ENCODE results near the gene LRRC55.

The LRRC55 gene

DNA sequence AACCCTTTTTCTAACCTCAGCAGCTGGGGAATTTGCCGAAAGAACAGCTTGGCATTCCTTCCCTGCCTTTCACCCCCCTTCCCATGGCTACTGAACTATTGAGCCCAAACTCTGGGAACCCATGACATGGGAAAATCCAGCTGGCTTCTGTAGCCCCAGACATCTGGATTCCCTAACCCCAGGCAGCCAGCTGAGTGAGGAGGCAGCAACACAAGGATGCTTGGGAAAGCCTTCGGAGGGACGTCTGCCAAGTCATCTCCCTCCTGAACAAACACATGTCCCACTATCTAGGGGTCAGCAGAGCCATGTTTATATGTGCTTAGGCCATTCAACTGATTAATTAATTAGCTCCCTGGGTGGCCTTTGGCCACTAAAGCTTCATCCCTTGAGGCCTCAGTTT lies 21.6 kb downstream of the LRRC55 start:
- no peak for DNase-seq (ENCODE audit: low read depth in 2 of 2)

DNA sequence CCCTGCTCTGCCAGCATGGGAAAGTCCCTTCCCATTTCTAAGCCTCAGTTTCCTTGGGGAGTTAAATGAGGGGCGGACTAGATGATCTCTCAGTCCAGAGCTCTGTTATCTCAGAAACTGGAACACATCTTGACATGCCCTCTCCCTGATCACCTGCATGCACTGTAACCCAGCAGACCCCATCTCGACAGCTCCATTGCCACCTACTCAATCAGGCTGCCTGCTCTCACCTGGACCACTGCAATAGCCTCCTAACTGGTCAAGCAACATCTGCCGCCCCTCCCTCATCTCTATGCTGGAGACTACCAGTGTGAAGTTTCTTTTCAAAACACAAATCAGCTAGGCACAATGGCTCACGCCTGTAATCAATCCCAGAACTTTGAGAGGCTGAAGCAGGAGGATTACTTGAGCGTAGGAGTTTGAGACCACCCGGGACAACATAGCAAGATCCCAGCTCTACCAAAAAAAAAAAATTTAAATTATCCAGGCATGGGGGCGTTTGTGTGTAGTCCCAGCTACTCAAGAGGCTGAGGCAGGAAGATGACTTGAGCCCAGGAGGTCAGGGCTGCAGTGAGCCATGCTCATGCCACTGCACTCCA lies 22.2 kb downstream of the LRRC55 start:
- DNase-seq (ENCODE audit: low read depth in 2 of 2) = no peak

DNA sequence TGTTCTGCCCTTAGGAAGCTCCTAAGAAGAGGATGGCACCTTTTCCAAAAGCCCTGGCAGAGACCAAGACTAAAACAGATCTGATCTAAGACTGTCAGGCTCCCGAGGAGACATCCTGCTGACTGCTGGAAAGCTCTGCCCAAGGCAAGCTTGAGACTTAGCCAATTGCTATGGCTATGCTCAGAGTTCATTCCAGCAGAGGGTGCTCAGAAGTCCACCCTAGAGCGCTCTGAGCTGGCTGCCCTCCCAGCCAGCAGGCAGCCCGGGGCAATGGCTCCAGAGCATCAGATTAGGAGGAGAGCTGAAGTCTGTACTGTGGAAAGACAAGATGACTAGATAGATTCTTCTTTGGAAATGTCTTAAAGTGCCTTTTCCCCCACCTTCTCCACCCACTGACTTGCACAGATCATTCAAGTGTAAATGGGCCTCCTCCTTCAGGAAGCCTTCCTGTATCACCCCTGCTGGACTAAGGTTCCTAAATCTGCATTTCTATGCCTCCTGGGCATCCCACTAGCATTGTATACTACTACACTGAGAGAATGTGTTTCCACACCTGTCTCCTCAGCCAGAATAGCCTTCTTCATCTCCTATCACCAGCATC lies 23.4 kb downstream of the LRRC55 start:
- no peak for DNase-seq (ENCODE audit: low read depth in 2 of 2)

DNA sequence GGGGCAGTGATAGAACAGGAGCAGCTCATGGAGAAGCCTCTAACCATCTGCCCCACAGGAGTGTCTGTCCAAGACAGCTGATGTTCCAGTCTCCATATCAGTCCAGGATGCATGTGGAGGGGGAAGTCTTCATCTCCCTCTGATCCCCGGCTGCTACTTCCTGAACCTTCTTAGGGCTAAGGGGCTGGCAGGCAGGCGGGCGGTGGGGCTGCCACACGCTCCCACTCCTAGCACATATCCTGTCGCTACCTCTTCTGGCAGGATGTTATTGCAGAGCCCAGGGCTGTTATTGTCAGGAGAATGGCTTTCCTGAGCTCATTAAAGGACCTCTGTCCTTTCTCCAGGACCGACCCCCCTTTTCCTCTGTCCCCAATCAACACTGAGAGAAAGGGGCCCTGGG lies 25.4 kb downstream of the LRRC55 start:
- no peak for DNase-seq (ENCODE audit: low read depth in 2 of 2)

DNA sequence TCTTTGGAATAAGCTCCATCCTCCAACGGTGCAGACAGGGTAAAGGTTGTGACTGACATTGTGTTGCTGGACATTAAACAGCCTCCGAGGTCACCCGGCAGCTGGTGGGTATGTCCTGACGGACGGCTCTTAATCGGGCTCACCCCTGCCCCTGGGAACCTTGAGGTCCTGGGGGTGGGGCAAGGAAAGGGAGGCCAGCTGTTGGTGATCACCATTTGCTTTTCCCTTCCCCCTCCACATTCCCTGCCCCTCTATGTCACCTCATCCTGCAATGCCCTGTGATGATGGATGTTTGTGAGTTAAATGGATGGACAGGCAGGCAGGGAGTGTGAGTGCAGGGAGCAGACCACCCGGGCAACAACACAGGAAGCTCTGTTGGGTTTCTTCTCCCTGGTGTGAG lies 29.0 kb downstream of the LRRC55 start:
- no peak for DNase-seq (ENCODE audit: low read depth in 2 of 2)

DNA sequence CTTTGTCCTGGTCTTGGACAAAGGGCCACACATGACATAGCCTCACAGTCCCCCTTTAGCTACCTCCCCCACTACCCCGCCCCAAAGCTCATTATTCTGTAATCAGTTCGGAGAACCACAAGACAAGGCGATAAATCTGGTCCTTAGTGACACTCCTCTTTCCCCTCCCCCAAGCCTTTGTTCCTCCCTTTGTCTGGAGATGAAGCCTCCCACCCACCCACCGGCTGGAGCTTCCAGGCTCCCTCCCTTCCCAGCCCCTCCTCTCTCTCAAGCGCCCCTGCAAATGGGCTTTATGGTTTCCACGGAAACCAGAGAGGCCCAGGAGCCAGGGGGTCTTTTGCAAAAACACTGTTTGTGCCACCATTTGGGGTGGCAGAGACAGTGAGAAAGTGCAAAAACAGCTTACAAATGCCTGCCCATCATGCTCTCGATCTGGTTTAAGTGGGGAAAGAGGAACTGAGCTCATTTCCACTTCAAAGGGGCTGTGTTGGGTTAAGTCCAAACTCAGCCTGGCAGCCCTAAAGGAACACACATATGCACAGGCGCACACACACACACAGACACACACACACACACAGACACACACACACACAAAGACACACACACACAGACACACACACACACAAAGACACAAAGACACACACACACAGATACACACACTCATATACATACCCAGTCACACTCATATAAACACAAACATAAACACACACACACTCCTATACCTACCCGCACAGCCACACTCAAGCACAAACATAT lies 31.8 kb downstream of the LRRC55 start:
- no peak for DNase-seq (ENCODE audit: low read depth in 2 of 2)

DNA sequence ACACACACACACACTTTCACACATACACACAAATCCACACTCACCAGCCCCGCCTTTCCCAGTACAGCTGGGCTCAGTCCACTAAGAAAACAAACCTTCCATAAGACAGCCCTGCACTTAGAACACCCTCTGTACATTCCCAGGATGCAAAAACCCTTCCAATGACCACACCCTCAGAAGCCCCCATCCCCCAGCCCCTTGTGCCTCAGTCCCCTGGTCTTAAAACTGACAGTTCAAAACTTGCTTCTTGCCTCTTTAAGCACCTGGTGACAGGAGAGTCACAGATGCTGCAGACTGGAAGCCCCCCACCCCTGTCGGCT lies 32.3 kb downstream of the LRRC55 start:
- no peak for DNase-seq (ENCODE audit: low read depth in 2 of 2)

DNA sequence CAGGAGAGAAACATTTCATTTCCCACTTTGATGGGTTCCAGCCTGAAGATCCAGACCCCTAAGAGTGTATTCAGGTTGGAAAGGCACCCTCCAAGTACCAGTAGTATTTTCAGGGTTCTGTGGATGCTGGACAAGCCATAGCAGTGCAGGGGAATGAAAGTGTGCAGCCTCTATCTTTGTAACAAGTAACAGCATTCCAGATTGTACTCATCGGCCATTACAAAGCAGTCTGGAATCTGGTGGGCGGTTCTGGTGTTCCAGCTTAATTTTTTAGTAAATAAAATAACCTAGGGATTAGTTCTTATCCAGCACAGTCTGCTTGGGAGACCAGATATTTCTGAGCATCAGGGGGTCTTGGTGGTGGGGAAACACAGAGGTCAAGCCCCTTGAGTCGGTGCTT lies 32.7 kb downstream of the LRRC55 start:
- DNase-seq (ENCODE audit: low read depth in 2 of 2) = no peak

DNA sequence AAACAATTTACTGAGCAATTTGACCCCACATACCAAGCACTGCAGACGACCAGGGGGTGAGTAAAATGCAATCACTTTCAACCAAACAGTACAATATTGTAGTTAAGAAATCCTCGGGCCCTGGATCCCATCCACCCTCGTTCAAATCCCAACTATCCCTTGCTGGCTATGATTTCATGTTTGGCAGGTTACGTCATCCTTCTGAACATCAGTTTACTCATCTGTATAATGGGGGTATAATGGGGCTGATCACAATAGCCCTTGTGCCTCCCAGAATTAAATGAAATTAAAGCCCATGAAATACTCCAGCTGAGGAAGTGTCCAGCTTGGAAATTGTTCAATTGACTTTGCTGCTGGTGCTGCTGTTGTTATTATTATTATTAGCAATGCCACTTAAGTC lies 34.7 kb downstream of the LRRC55 start:
- no peak for DNase-seq (ENCODE audit: low read depth in 2 of 2)

DNA sequence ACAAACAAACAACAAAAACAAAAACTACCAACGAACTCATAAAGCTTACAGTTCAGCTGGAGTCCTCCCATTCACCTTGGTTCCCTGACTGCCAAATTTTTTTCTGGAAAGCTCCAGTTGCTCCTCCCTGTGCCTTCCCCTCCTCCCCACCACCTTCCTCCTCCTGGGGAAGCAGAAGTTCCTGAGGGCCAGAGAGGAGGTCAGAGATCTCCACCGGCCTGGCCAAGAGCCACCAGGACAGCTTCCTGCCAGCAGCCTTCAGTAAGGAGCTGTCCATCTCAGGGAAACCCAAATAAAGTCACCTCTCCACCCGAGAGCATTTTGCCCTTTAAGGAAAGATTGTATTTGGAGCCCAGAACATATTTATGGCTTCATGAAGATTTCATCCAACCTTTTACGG lies 35.3 kb downstream of the LRRC55 start:
- DNase-seq (ENCODE audit: low read depth in 2 of 2) = no peak

DNA sequence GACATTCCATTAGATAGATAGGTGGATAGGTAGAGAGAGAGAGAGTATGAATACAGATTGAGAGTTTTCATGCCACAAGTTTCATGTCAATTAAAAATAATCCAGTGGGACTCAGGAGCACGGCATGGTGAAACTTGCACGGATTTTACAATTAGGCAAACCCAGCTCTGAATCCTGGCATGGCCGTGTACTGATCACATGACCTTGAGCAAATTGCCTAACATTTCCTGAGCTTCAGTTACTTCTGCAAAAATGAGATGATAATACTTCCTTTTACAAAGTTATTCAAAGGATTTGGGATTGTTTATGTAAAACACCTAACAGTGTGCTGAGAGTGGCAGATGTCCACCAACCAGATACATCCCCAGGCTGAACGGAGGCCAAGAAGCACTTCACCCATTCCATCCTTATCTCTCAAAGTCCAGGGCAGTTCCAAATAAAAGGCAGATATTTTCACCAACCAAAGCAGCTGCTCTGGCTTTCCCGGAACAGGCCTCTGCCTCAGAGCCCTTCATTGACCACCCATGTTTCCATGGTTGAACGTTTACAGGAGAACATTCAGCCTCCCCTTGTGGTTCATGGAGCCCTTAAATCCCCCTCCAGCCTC lies 37.4 kb downstream of the LRRC55 start:
- DNase-seq (ENCODE audit: low read depth in 2 of 2) = no peak

DNA sequence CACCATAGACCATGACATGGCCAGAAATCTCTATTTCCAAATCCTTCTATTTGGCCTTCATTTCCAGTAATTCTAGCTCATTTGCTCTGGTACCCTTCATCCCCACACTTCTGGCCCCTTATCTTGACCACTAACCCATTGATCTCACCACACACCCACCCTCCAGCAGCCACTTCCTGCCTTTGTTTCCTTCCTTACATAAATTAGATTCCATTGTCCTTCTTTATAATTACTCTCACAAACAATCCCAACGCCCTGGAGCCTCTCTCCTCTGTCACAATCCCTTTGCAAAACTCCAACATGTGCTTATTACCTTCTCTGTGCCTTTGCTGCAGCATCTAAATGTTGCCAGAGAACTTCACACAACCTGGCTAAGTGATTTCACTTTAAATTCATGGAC lies 40.5 kb downstream of the LRRC55 start:
- no peak for DNase-seq (ENCODE audit: low read depth in 2 of 2)

DNA sequence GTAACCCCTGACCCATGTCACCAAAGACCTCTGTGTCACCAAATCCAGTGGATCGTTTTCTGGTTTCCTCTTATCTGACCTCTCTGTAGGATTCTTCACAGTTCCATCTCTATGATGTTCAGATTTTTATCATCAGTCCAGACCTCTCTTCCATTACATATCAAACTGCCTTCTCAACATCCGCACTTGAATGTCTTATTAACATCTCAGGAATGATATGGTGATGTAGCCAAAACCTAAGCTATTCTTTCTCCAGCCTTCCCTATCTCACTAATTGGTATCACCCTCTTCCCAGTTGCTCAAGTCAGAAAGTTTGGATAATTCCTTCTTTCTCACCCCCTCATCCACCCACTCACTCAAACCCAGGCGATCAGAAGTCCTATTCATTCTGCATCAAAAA lies 41.8 kb downstream of the LRRC55 start:
- no peak for DNase-seq (ENCODE audit: low read depth in 2 of 2)

DNA sequence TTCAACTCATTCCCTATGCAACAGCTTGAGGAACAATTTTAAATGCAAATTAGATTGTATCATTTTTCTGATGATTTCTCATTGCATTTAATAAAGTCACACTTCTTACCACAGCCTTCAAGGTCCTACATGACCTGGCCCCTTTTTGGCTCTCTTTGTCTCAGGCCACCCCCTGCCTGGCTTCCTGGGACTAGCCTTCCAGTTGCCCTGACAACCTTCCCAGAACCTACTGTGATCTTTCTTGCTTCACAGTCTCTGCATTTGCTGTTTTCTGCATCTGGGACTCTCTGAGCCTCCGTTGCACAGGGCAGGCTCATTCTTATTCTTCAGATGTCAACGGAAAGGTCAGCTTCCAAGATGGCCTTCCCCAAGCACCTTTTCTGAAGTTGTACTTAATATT lies 42.4 kb downstream of the LRRC55 start:
- no peak for DNase-seq (ENCODE audit: low read depth in 2 of 2)

DNA sequence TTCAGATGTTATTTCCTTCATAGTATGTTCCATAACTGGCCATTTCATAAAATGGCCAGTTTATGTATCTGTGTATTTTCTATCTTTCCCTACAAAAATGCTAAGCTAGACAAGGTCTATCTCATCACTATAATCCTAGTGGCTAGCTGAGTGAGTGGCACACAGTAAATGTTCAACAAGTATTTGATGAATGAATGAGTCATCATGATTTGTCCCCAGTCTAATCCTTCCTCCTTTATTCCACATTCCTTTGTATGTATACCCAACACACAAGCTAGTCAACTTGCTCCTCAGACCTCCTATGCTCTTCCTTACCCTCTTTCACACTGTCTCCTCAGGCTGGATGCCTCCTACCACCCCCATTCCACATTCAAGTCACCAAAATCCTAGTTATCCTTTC lies 42.8 kb downstream of the LRRC55 start:
- DNase-seq (ENCODE audit: low read depth in 2 of 2) = no peak

DNA sequence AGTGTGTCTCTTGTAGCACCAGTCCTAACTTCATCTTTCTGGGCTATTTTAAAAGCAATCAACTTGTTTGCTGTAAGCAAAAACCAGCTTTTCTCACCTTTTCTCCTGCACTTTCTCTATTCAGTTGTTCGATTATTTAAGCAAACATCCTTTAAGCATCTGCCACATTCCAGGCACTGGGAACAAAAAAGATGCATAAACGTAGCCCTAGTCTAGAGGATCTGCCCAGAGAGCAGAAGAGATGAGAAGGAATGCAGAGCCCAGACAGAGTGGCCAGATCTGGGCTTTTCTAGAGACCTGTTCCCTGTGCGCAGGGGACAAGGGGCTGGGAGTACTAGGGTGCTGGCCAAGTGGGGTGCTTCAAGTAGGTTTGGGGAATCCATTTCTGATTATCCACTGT lies 46.8 kb downstream of the LRRC55 start:
- DNase-seq (ENCODE audit: low read depth in 2 of 2) = no peak

DNA sequence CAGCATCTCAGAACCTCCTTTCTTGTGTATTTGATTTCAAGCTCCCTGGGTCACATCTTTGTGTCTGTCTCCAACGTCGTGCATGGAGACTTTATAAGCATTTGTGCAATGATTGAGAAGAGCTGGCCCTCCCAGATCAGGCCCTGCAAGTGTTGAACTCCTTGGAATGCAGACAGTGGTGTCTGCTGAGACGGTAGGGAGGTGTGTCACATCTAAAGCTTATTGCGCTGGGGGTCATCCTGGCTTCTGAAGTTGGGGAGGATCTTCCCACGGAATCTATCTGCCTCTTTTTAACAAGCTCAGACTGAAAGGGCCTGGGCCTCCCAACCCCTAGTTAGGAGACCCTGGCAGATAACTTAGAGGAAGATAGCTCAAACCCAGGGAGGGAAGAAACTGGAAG lies 48.6 kb downstream of the LRRC55 start:
- DNase-seq (ENCODE audit: low read depth in 2 of 2) = no peak

DNA sequence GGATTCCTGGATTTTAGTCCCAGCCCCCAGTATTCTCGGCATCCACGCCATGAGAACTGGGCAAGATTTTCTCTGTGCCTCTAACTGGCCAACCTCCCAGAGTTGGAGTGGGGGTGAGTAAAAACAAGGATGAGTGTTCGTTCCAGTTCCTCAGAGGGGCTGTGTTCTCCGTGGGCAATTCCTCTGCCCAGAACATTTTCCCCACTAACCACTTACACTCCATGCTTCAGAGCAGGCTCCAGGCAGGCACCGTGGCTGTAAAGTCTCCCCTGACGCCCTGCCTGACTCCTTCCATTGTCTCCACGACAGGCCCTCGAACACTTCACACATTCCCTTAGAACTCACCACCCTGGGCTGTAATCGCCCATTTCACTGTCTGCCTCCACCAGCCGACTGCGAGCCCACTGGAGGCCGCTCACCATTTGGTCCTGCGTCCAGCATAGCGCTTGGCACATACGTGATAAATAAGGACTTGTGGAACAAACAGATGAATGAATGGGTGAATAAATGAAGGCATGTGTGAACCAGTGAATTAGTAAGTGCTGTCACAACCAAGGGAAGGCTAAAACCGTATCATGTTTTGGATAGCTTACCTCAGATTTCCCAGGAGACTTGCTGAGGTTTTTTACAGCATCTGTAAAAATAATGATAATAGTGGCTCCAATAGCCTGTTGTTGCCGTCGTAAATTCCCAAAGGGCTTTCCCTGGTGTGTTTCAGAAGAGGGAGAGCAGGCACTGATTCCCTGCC lies 49.2 kb downstream of the LRRC55 start:
- DNase-seq (ENCODE audit: low read depth in 2 of 2) = no peak

DNA sequence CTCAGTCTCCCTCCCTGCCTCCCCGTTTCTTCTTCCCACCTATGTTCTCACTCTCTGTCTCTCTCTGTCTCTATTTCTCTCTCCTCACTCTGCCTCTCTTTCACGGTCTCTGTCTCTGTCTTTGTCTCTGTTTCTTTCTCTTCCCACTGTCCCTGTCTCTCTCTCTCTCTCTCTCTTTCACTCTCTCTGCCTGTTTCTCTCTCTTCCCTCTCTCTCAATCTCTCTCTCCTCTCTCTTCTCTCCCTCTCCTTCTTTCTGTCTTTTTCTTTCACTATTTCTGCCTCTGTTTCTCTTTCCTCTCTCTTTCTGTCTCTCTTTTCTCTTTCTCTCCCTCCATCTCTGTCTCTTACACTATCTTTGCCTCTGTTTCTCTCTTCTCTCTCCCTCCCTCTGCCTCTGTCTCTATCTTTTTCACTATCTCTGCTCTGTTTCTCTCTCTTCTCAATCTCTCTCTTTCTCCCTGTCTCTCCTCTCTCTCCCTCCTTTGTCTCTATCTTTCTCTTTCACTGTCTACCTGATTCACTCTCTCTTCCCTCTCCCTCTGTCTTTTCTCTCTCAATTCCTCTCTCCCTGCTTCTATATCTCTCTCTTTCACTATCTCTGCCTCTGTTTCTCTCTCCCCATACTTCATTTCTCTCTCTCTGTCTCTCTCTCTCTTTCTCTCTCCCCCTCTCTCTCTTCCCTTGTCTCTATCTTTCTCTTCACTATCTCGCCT lies 49.9 kb downstream of the LRRC55 start:
- DNase-seq (ENCODE audit: low read depth in 2 of 2) = no peak

DNA sequence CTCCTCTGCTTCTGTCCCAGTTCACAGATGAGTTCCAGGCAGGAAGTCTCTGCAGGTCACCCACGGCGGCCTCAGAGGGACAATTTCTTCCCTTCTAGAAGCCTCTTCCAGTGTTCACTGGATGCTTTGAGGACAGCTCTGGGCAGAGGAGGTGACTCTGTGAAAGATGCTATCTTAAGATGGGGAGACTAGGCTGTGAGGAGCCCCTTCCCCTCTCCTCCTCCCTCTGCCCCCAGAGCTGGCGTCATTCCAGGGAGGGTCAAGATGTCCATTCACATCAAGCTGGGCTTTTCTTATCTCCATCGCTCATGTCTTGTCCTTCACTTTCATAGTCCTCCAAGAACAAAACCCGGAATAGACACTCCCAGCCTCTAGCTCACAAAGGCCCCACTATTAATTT lies 51.9 kb downstream of the LRRC55 start:
- DNase-seq (ENCODE audit: low read depth in 2 of 2) = no peak

DNA sequence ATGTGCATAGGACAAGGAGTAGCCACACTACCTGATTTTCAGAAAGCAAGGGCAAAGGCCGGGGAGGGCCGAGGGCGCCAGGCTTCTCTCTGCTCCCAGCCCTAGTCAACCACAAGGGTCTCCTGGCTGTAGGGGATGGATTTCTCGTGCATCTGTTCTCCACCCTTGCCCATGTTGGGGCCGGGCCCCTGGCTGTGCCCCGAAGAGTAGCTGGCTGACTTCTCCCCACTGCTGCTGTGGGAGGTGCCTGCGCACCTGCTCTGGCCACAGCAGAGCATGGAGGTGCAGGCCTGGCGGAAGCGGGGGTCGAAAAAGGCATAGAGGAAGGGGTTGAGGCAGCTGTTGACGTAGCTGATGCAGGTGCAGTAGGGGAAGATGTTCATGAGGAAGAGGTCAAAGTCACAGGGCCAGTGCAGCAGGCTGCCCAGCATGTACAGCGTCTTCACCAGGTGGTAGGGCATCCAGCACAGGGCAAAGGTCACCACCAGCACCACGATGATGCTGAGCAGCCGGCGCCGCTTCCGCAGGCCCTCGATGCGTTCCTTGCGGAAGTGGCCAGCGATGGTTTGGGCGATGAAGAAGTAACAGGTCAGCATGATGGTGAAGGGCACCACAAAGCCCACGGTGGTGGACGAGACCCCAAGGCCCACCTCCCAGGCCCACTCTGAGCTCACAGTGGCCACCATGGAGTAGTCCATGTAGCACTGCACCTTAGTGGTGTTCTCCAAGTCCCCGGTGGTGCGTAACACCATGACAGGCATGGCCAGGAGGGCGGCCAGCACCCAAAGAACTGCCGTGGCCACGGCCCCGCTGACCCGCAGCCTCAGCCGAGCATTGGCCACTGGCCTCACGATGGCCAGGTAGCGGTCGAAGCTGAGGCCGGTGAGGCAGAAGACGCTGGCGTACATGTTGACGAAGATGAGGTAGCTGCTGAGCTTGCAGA lies 54.3 kb downstream of the LRRC55 start:
- no peak for DNase-seq (ENCODE audit: low read depth in 2 of 2)

Data from stimulated activated CD8-positive, alpha-beta memory T cell treated with anti-CD3 and anti-CD28 coated beads, Interleukin-15, amount 100 ng/mL, for 4 hours (primary cell).